Mesothelial cell of epicardium (in vitro differentiated cells): ENCODE results near the gene LGALS1. TPM values are rescaled to one million over a fixed set of nuclear protein-coding genes. Genes with fewer than 3 reads are reported as not detected.

Experiments
- DNase-seq, 2 experiments: peaks; one replicate each; pipeline ENCODE4 v3.0.0; 2021; ENCODE audit warnings: low spot score in 2 of 2; ENCODE audit not compliant: unreplicated experiment in 2 of 2
- H3K27ac Mint-ChIP-seq: 2 replicates; pipeline ENCODE4 v1.8.0; 2021; ENCODE audit warnings: mixed read lengths
- H3K27me3 Mint-ChIP-seq: 2 replicates; pipeline ENCODE4 v1.8.0; 2021; ENCODE audit warnings: low read depth, mixed read lengths
- H3K36me3 Mint-ChIP-seq: 2 replicates; pipeline ENCODE4 v1.8.0; 2021; ENCODE audit warnings: mixed read lengths
- H3K4me1 Mint-ChIP-seq: 2 replicates; pipeline ENCODE4 v1.8.0; 2021; ENCODE audit warnings: mixed read lengths
- H3K4me3 Mint-ChIP-seq: 2 replicates; pipeline ENCODE4 v1.8.0; 2021; ENCODE audit warnings: mild to moderate bottlenecking, moderate library complexity, mixed read lengths
- H3K9me3 Mint-ChIP-seq: 2 replicates; pipeline ENCODE4 v1.8.0; 2021; ENCODE audit warnings: mixed read lengths
- CTCF ChIP-seq: fragments of 200-600 bp; sonication (generic); IDR thresholded peaks from one replicate; pipeline ENCODE4 v1.5.0; 2021; ENCODE audit warnings: antibody characterized with exemption; ENCODE audit not compliant: unreplicated experiment
- total RNA-seq: library from RNA; stranded (reverse); gene quantifications from 3 replicates; pipeline ENCODE4 v1.2.1, GENCODE V29; 2021

LGALS1 gene
- total RNA-seq, 1 donor from 2014 or later: 238 TPM

DNA sequence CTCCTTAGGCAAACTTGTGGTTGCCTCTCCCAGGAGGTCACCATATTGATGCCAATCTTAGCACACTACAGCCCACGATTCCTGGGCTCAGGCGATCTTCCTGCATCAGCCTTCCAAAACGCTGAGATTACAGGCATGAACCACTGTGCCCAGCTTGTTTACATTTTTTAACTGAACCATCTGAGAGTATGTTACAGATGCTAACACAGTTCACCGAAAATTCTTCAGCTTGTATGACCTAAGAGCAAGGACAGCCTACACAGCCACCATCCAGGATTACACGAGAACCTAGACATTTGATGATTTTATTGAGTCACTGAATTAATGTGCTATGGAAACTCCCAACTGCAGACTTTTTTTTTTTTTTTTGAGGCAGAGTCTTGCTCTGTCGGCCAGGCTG, 5.8 kb upstream of the LGALS1 start:
- H3K9me3 Mint-ChIP-seq: no peaks in the 10 kb centered on the region
- peaks cover 7% of the 10 kb centered on the region for H3K36me3 Mint-ChIP-seq
- H3K4me3 Mint-ChIP-seq: no peak overlapping the region
- H3K4me1 Mint-ChIP-seq: peaks cover 2% of the 10 kb centered on the region
- no peak overlapping the region for H3K27ac Mint-ChIP-seq
- TF ChIP-seq CTCF: no peak
- H3K27me3 Mint-ChIP-seq: no peaks in the 10 kb centered on the region
- no peak for DNase-seq

DNA sequence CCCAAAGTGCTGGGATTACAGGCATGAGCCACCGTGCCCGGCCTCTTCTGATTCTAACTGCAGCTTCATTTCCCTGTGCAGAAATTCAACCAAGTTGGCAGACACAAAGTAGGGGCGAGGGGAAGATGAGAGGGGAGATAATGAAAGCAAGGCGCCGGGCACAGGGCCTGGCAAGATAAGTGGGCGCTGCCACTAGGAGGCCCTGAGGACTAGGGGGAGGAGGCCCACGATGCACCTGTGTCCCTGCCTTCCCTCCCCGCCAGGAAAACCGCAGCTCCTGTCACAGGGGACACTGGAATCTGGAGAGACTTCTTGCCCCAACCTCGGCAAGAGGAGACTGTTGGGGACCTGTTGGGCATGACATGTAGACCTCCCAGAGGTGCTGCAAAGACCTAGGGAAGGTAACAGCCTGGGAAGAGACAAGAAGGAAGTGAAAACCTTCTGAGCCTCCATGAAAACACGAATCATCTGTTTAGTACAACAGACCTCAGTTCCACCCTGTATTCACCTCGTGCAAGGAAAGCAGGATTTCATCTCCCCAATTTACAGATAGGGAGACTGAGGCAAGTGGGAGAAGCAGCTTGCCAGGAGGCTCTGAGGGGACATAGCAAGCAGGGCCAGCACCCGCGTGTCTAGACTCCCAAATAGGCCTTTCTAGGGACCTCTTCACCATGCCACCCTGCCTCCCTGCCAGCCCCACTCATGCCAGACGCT, 3.1 kb upstream of the LGALS1 start:
- DNase-seq: no peak
- Mint-ChIP-seq H3K36me3 (no peaks in the 10 kb centered on the region), H3K9me3 (no peaks in the 10 kb centered on the region), H3K4me1 (peaks cover 19% of the 10 kb centered on the region), H3K27ac (no peak overlapping the region), H3K4me3 (no peak overlapping the region), H3K27me3 (no peaks in the 10 kb centered on the region)
- no peak for TF ChIP-seq CTCF

DNA sequence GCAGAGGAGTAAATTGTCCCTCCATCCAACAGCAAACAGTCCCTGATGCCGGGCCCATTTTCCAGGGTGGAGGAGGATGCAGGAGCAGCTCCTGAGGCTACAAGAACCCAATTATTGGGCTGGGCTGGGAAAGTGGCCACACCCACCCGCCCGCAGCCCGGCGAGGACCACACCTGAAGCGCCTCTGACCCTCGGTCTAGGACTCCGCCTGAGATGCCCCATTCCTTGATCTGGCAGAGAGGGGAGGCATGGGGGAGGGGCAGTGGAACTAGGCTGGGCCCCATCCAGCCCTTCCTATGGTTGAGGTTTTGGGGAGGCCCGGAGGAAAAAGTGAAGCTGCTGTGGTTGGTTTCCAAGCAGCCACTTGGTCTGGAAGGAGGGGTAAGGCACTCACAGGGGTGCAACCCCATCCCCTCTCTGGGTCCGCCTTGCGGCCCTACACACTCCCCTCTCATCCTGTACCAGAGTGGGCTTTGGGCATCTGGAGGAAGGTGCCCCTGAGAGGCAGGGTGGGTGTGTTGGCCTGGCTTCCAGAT, 2.4 kb upstream of the LGALS1 start:
- Mint-ChIP-seq H3K27ac (no peak overlapping the region), H3K27me3 (no peaks in the 10 kb centered on the region), H3K9me3 (no peaks in the 10 kb centered on the region), H3K36me3 (no peaks in the 10 kb centered on the region), H3K4me1 (peaks cover 22% of the 10 kb centered on the region), H3K4me3 (no peak overlapping the region)
- no peak for TF ChIP-seq CTCF
- DNase-seq: no peak

DNA sequence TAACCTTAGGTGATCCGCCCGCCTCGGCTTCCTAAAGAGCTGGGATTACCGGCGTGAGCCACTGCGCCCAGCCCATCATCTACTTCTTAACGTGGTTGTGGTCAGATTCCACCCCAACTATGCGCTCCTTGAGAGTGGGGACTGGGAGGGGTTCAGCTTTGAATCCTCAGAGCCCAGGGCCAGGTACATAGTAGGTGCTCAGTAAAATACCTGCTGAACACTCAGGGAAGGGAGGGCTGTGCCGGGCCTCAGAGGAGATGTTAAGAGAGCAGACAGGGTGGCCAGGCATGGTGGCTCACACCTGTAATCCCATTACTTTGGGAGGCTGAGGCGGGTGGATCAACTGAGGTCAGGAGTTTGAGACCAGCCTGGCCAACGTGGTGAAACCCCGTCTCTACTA, 1.2 kb upstream of the LGALS1 start:
- no peak overlapping the region for H3K4me3 Mint-ChIP-seq
- H3K36me3 Mint-ChIP-seq: no peaks in the 10 kb centered on the region
- no peaks in the 10 kb centered on the region for H3K27me3 Mint-ChIP-seq
- no peak for DNase-seq
- no peaks in the 10 kb centered on the region for H3K9me3 Mint-ChIP-seq
- TF ChIP-seq CTCF: no peak
- H3K4me1 Mint-ChIP-seq: peaks cover 23% of the 10 kb centered on the region
- H3K27ac Mint-ChIP-seq: peak overlapping the region; percentile 34

GRCh38 chr22:37675930-37676735, 697 bp downstream of the LGALS1 start:
- no peak for TF ChIP-seq CTCF
- H3K4me3 Mint-ChIP-seq: peak overlapping the region; percentile 72
- H3K4me1 Mint-ChIP-seq: peaks cover 25% of the 10 kb centered on the region
- no peaks in the 10 kb centered on the region for H3K36me3 Mint-ChIP-seq
- H3K27me3 Mint-ChIP-seq: no peaks in the 10 kb centered on the region
- no peaks in the 10 kb centered on the region for H3K9me3 Mint-ChIP-seq
- H3K27ac Mint-ChIP-seq: peak overlapping the region; percentile 95
- DNase-seq: no peak
